IMR-90 (cell line): ENCODE measurements around the gene OXSR1. TPM values are rescaled to one million over a fixed set of nuclear protein-coding genes. Genes with fewer than 3 reads are reported as not detected.

Source experiments
- ATAC-seq: fragments of 200-7000 bp; cut with Tn5 transposase; 2 replicates; pipeline ENCODE4 v1.9.1; 2020; ENCODE audit warnings: low read depth, mild to moderate bottlenecking, moderate library complexity
- BruUV-seq: library from RNA; stranded (reverse); fragments of 400-500 nt; replicated peaks from 2 replicates; lab custom pipeline; 2021; lab: Mats Ljungman, UMichigan
- CTCF ChIA-PET: fragments of 300-600 bp; formaldehyde crosslinking; extraction: SDS; loops from one replicate; lab custom pipeline; 2021; ENCODE audit warnings: antibody characterized with exemption; lab: Yijun Ruan, JAX
- POLR2A ChIA-PET: fragments of 300-600 bp; sonication (Branson Sonifier 250); formaldehyde crosslinking; loops from one replicate; lab custom pipeline; 2022; ENCODE audit warnings: antibody characterized with exemption; ENCODE audit not compliant: unreplicated experiment; lab: Charles Lee
- DNase-seq: peaks from one replicate; pipeline ENCODE4 v3.0.0; 2013
- H2AFZ ChIP-seq: replicated peaks from 2 replicates; pipeline ENCODE3; 2013; ENCODE audit warnings: low read length, mild to moderate bottlenecking; ENCODE audit not compliant: poor library complexity
- H2AK5ac ChIP-seq: 2 replicates; pipeline ENCODE4 v1.6.1; 2013; ENCODE audit warnings: low read depth, low read length, inconsistent platforms
- H2AK9ac ChIP-seq: replicated peaks from 2 replicates; pipeline ENCODE3; 2013; ENCODE audit warnings: mild to moderate bottlenecking, low read depth, low read length, moderate library complexity; ENCODE audit not compliant: poor library complexity
- H2BK120ac ChIP-seq: 2 replicates; pipeline ENCODE4 v1.6.1; 2013; ENCODE audit warnings: low read depth, low read length, inconsistent platforms
- H2BK15ac ChIP-seq: 3 replicates; pipeline ENCODE4 v1.6.1; 2013; ENCODE audit warnings: low read depth, low read length, inconsistent platforms
- H2BK20ac ChIP-seq: 2 replicates; pipeline ENCODE4 v1.6.1; 2013; ENCODE audit warnings: low read depth, mild to moderate bottlenecking, inconsistent platforms, low read length, moderate library complexity
- H2BK5ac ChIP-seq: 2 replicates; pipeline ENCODE4 v1.6.1; 2013; ENCODE audit warnings: mild to moderate bottlenecking, low read depth, low read length, inconsistent platforms; ENCODE audit not compliant: poor library complexity, severe bottlenecking
- H3K14ac ChIP-seq: replicated peaks from 2 replicates; pipeline ENCODE4 v1.6.1; 2013; ENCODE audit warnings: low read depth, low read length, inconsistent platforms
- H3K18ac ChIP-seq: 2 replicates; pipeline ENCODE4 v1.6.1; 2013; ENCODE audit warnings: low read depth, low read length, control low read depth
- H3K23ac ChIP-seq: 2 replicates; pipeline ENCODE4 v1.6.1; 2013; ENCODE audit warnings: low read depth, low read length, inconsistent platforms
- H3K27ac ChIP-seq: 2 replicates; pipeline ENCODE4 v1.5.1; 2013; ENCODE audit warnings: mild to moderate bottlenecking, control low read depth, low read length; ENCODE audit not compliant: insufficient read depth
- H3K27me3 ChIP-seq: 2 replicates; pipeline ENCODE4 v1.6.1; 2013; ENCODE audit warnings: low read length; ENCODE audit not compliant: control insufficient read depth, insufficient read depth
- H3K36me3 ChIP-seq: 2 replicates; pipeline ENCODE4 v1.6.1; 2013; ENCODE audit warnings: low read length, mixed read lengths; ENCODE audit not compliant: control insufficient read depth, insufficient read depth
- H3K4ac ChIP-seq: 2 replicates; pipeline ENCODE4 v1.6.1; 2013; ENCODE audit warnings: low read depth, low read length, inconsistent platforms
- H3K4me1 ChIP-seq: 2 replicates; pipeline ENCODE4 v1.6.1; 2013; ENCODE audit warnings: low read length, mixed read lengths; ENCODE audit not compliant: control insufficient read depth, insufficient read depth
- H3K4me2 ChIP-seq: 2 replicates; pipeline ENCODE4 v1.6.1; 2013; ENCODE audit warnings: low read depth, mild to moderate bottlenecking, control low read depth, low read length, moderate library complexity
- H3K4me3 ChIP-seq: 2 replicates; pipeline ENCODE4 v1.5.1; 2013; ENCODE audit warnings: low read depth, mild to moderate bottlenecking, control low read depth, low read length, moderate library complexity; ENCODE audit not compliant: insufficient read depth
- H3K56ac ChIP-seq: 2 replicates; pipeline ENCODE4 v1.6.1; 2013; ENCODE audit warnings: low read length, inconsistent platforms; ENCODE audit not compliant: insufficient read depth; ENCODE audit errors: extremely low read depth
- H3K79me1 ChIP-seq, 2 experiments: 2 replicates each; pipeline ENCODE4 v1.6.1; 2013; ENCODE audit warnings: low read length in 2 of 2, inconsistent platforms in 1 of 2, low read depth in 1 of 2
- H3K9ac ChIP-seq: 2 replicates; pipeline ENCODE4 v1.6.1; 2013; ENCODE audit warnings: low read depth, low read length, control low read depth
- H3K9me1 ChIP-seq: 2 replicates; pipeline ENCODE4 v1.6.1; 2013; ENCODE audit warnings: low read length, inconsistent platforms; ENCODE audit not compliant: insufficient read depth
- H3K9me3 ChIP-seq: 2 replicates; pipeline ENCODE4 v1.6.1; 2013; ENCODE audit warnings: low read length; ENCODE audit not compliant: control insufficient read depth, insufficient read depth
- H4K20me1 ChIP-seq: 2 replicates; pipeline ENCODE4 v1.6.1; 2013; ENCODE audit warnings: low read length, inconsistent platforms; ENCODE audit not compliant: insufficient read depth
- H4K5ac ChIP-seq: 2 replicates; pipeline ENCODE4 v1.6.1; 2013; ENCODE audit warnings: mild to moderate bottlenecking, low read depth, low read length, control low read depth
- H4K8ac ChIP-seq, 2 experiments: 2 replicates each; pipeline ENCODE4 v1.6.1; 2013; ENCODE audit warnings: low read depth in 2 of 2, low read length in 2 of 2, control low read depth in 1 of 2, inconsistent platforms in 1 of 2
- H4K91ac ChIP-seq: 2 replicates; pipeline ENCODE4 v1.6.1; 2013; ENCODE audit warnings: low read depth, low read length, inconsistent platforms; ENCODE audit not compliant: insufficient read depth
- BHLHE40 ChIP-seq: fragments of 150-350 bp; IDR thresholded peaks from 2 replicates; pipeline ENCODE4 v1.6.1; 2016; ENCODE audit warnings: mild to moderate bottlenecking, low read depth, low read length
- CEBPB ChIP-seq: IDR thresholded peaks from 2 replicates; pipeline ENCODE4 v1.6.1; 2012; ENCODE audit warnings: low read depth, low read length, improper control_type of control experiment
- CHD1 ChIP-seq: IDR thresholded peaks from 2 replicates; pipeline ENCODE4 v1.6.1; 2012; ENCODE audit warnings: low read depth, low read length, improper control_type of control experiment
- FOS ChIP-seq: fragments of 150-350 bp; IDR thresholded peaks from 2 replicates; pipeline ENCODE4 v1.6.1; 2016; ENCODE audit warnings: low read depth, low read length
- MAFK ChIP-seq: IDR thresholded peaks from 2 replicates; pipeline ENCODE4 v1.6.1; 2012; ENCODE audit warnings: low read depth, low read length, improper control_type of control experiment
- MAZ ChIP-seq: IDR thresholded peaks from 2 replicates; pipeline ENCODE4 v1.6.1; 2012; ENCODE audit warnings: low read depth, mild to moderate bottlenecking, low read length, improper control_type of control experiment, moderate library complexity, borderline replicate concordance
- MXI1 ChIP-seq: IDR thresholded peaks from 2 replicates; pipeline ENCODE4 v1.6.1; 2012; ENCODE audit warnings: low read depth, mild to moderate bottlenecking, low read length, moderate library complexity, borderline replicate concordance
- NFE2L2 ChIP-seq: fragments of 150-350 bp; IDR thresholded peaks from 2 replicates; pipeline ENCODE4 v1.6.1; 2016; ENCODE audit warnings: low read depth, mild to moderate bottlenecking, low read length
- POLR2A ChIP-seq: IDR thresholded peaks from 2 replicates; pipeline ENCODE4 v1.6.1; 2012; ENCODE audit warnings: mild to moderate bottlenecking, low read depth, low read length
- RAD21 ChIP-seq: IDR thresholded peaks from 2 replicates; pipeline ENCODE4 v1.6.1; 2012; ENCODE audit warnings: low read length, improper control_type of control experiment
- RCOR1 ChIP-seq: IDR thresholded peaks from 2 replicates; pipeline ENCODE4 v1.6.1; 2012; ENCODE audit warnings: mild to moderate bottlenecking, low read length, improper control_type of control experiment; ENCODE audit not compliant: insufficient replicate concordance
- RFX5 ChIP-seq: IDR thresholded peaks from 2 replicates; pipeline ENCODE4 v1.8.0; 2012; ENCODE audit warnings: low read depth, mild to moderate bottlenecking, low read length, moderate library complexity
- SMC3 ChIP-seq: fragments of 150-350 bp; IDR thresholded peaks from 2 replicates; pipeline ENCODE4 v1.6.1; 2016; ENCODE audit warnings: low read depth, mild to moderate bottlenecking, antibody characterized with exemption, low read length, moderate library complexity
- WGBS, 2 experiments: methylation state at CpG; one replicate each; pipeline versions ENCODE4 v1.1.5 to v1.1.7; 2013; ENCODE audit warnings: missing lambda C conversion rate in 2 of 2; ENCODE audit not compliant: insufficient read length in 1 of 2; ENCODE audit errors: extremely low coverage in 2 of 2; 5-methylcytosine and 5-hydroxymethylcytosine counted together
- dilution Hi-C: fragments of 300-500 bp; cut with HindIII; formaldehyde crosslinking; loops from one replicate; pipeline ENCODE4 v1.14.3; 2018; ENCODE audit warnings: low sequenced_read_pairs; ENCODE audit not compliant: unreplicated experiment
- in situ Hi-C: fragments of 300-500 bp; cut with MboI; formaldehyde crosslinking; loops from 3 replicates; pipeline ENCODE4 v1.14.3; 2019; ENCODE audit warnings: low sequenced_read_pairs, inconsistent platforms, mixed read lengths
- intact Hi-C: fragments of 100-400 bp; cut with micrococcal nuclease; formaldehyde crosslinking; loops from 2 replicates; pipeline ENCODE4 v1.10.0; 2022
- polyA plus RNA-seq, 3 experiments: library from polyadenylated mRNA; depleted of rRNA; stranded (reverse); fragments of >200 nt; gene quantifications; 2 replicates each; pipeline ENCODE4 v1.2.3, GENCODE V29; 2012; ENCODE audit warnings: low replicate concordance in 1 of 3
- total RNA-seq: library from RNA; depleted of rRNA; stranded (reverse); fragments of >200 nt; gene quantifications from 2 replicates; pipeline ENCODE4 v1.2.3, GENCODE V29; 2012
- TF ChIP-seq, protein P1 (sequence below): fragments of 150-350 bp; IDR thresholded peaks from 2 replicates; pipeline ENCODE4 v1.6.1; 2017; ENCODE audit warnings: mild to moderate bottlenecking, antibody characterized with exemption, low read length, low read depth
- TF ChIP-seq, protein P2 (sequence below): conservative IDR thresholded peaks from 2 replicates; pipeline ENCODE4 v1.5.1; 2012; ENCODE audit warnings: mild to moderate bottlenecking, low read depth, low read length, improper control_type of control experiment
- TF ChIP-seq, protein P3 (sequence below): fragments of 150-350 bp; IDR thresholded peaks from 2 replicates; pipeline ENCODE4 v1.6.1; 2016; ENCODE audit warnings: low read depth, mild to moderate bottlenecking, low read length, moderate library complexity, borderline replicate concordance

OXSR1 gene
- total and polyA plus RNA-seq, 2 of the 4 experiments (the other 2 are of a cell fraction): 32.9 to 37.6 TPM

DNA sequence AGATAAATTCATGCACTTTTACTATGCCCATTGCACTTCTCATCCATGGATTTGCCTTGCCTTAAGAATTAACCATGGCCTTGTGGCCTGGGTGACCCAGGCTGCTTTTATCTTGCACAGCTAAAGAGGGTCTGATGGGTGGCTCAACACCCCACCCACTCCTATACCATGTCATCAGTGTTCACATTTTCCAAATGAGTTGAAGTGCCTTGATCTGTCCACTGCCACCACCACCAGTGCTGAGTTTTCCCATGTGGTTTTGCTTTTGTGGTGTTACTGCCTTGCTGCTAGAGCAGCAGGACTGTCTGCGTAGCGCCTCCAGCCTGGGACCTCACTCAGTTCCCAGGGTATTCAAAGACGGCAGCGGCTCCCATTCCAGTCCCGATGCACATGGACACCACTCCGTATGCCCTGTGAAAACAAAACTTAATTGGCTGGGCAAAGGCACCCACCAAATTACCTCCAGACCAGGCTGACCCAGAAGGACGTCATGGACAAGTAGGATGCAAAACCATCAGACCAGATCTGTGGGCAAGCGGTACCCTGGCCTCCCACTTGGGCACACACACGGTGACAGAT lies 42.5 kb upstream of the OXSR1 start:
- no peaks in the 10 kb centered on the region for H3K79me1 ChIP-seq
- H3K23ac ChIP-seq: no peak overlapping the region
- dilution Hi-C loops: no loop called here
- H3K27me3 ChIP-seq: no peaks in the 10 kb centered on the region
- no peak overlapping the region for H3K27ac ChIP-seq
- no peak overlapping the region for H2AK5ac ChIP-seq
- no peak overlapping the region for H3K4ac ChIP-seq
- DNase-seq (no peak), ATAC-seq (no peak)
- no peak overlapping the region for H2BK15ac ChIP-seq
- no peaks in the 10 kb centered on the region for H3K9me3 ChIP-seq
- no peak overlapping the region for H3K14ac ChIP-seq
- POLR2A ChIA-PET: no interaction called here
- 0 out of 2 replicates have a peak, but pooled peaks cover 6% of the 10 kb centered on the region for H3K9me1 ChIP-seq
- intact Hi-C loops: no loop called here
- H4K20me1 ChIP-seq: no peaks in the 10 kb centered on the region
- no peak overlapping the region for H4K8ac ChIP-seq
- H2AK9ac ChIP-seq: no peak overlapping the region
- 92% methylated on average over 6 of the region's 9 CpGs; no CpG with 5 or more reads in 1 of the 2 experiments for WGBS, 2 experiments
- no TSS peak for BruUV-seq
- CTCF ChIA-PET: no interaction called here
- H2BK120ac ChIP-seq: no peak overlapping the region
- TF ChIP-seq BHLHE40 (no peak), MAZ (no peak), NFE2L2 (no peak), RFX5 (no peak), FOS (no peak), RAD21 (no peak), CEBPB (no peak), MXI1 (no peak), RCOR1 (no peak), CHD1 (no peak), POLR2A (no peak), MAFK (no peak), SMC3 (no peak)
- TF ChIP-seq, protein P1, sequence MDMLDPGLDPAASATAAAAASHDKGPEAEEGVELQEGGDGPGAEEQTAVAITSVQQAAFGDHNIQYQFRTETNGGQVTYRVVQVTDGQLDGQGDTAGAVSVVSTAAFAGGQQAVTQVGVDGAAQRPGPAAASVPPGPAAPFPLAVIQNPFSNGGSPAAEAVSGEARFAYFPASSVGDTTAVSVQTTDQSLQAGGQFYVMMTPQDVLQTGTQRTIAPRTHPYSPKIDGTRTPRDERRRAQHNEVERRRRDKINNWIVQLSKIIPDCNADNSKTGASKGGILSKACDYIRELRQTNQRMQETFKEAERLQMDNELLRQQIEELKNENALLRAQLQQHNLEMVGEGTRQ: no peak
- TF ChIP-seq, protein P2, sequence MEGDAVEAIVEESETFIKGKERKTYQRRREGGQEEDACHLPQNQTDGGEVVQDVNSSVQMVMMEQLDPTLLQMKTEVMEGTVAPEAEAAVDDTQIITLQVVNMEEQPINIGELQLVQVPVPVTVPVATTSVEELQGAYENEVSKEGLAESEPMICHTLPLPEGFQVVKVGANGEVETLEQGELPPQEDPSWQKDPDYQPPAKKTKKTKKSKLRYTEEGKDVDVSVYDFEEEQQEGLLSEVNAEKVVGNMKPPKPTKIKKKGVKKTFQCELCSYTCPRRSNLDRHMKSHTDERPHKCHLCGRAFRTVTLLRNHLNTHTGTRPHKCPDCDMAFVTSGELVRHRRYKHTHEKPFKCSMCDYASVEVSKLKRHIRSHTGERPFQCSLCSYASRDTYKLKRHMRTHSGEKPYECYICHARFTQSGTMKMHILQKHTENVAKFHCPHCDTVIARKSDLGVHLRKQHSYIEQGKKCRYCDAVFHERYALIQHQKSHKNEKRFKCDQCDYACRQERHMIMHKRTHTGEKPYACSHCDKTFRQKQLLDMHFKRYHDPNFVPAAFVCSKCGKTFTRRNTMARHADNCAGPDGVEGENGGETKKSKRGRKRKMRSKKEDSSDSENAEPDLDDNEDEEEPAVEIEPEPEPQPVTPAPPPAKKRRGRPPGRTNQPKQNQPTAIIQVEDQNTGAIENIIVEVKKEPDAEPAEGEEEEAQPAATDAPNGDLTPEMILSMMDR: no peak
- TF ChIP-seq, protein P3, sequence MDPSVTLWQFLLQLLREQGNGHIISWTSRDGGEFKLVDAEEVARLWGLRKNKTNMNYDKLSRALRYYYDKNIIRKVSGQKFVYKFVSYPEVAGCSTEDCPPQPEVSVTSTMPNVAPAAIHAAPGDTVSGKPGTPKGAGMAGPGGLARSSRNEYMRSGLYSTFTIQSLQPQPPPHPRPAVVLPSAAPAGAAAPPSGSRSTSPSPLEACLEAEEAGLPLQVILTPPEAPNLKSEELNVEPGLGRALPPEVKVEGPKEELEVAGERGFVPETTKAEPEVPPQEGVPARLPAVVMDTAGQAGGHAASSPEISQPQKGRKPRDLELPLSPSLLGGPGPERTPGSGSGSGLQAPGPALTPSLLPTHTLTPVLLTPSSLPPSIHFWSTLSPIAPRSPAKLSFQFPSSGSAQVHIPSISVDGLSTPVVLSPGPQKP: no peak
- no peak overlapping the region for H2BK20ac ChIP-seq
- H3K36me3 ChIP-seq: peaks cover 48% of the 10 kb centered on the region
- in situ Hi-C loops: loop anchor here (10.0 kb wide), 1 partner anchor 222 kb away; the partner anchor contains the start of gene XYLB
- H3K56ac ChIP-seq: no peak overlapping the region
- H3K9ac ChIP-seq: no peak overlapping the region
- no peak overlapping the region for H3K4me3 ChIP-seq
- no peak overlapping the region for H4K5ac ChIP-seq
- H3K4me1 ChIP-seq: no peaks in the 10 kb centered on the region
- H2AFZ ChIP-seq: no peak overlapping the region
- no peak overlapping the region for H4K91ac ChIP-seq
- no peak overlapping the region for H2BK5ac ChIP-seq
- no peak overlapping the region for H3K18ac ChIP-seq
- H3K4me2 ChIP-seq: no peak overlapping the region
